HL-60 (cell line): ENCODE measurements around the gene FTSJ1.

Experiments used
- DNase-seq, 2 experiments: peaks; one replicate each; pipeline ENCODE4 v3.0.0-alpha.2; 2010 to 2020; ENCODE audit warnings: low read depth in 1 of 2, low spot score in 1 of 2
- H3K27ac ChIP-seq: fragments of 250-450 bp; sonication (Bioruptor Pico); replicated peaks from 2 replicates; pipeline ENCODE4 v1.5.1; 2020; ENCODE audit warnings: mild to moderate bottlenecking, moderate library complexity
- H3K27me3 ChIP-seq: fragments of 250-450 bp; sonication (Bioruptor Pico); 2 replicates; pipeline ENCODE4 v1.5.1; 2021; ENCODE audit warnings: mild to moderate bottlenecking, moderate library complexity; ENCODE audit not compliant: insufficient read depth, poor library complexity, severe bottlenecking
- H3K4me3 ChIP-seq: replicated peaks from 2 replicates; pipeline ENCODE4 v1.5.1; 2011; ENCODE audit warnings: mild to moderate bottlenecking, control low read depth, low read length; ENCODE audit not compliant: insufficient read depth
- GABPA ChIP-seq: IDR thresholded peaks from 2 replicates; pipeline ENCODE4 v1.6.1; 2012; ENCODE audit warnings: low read depth
- POLR2AphosphoS5 ChIP-seq: IDR thresholded peaks from 2 replicates; pipeline ENCODE4 v1.6.1; 2012; ENCODE audit warnings: low read depth
- SPI1 ChIP-seq: IDR thresholded peaks from 2 replicates; pipeline ENCODE4 v1.6.1; 2012; ENCODE audit warnings: low read depth, mild to moderate bottlenecking, borderline replicate concordance
- TF ChIP-seq, protein P1 (sequence below): IDR thresholded peaks from 2 replicates; pipeline ENCODE4 v1.6.1; 2012; ENCODE audit warnings: low read depth; ENCODE audit not compliant: insufficient replicate concordance
- TF ChIP-seq, protein P2 (sequence below): IDR thresholded peaks from one replicate; pipeline ENCODE4 v1.5.1; 2011; ENCODE audit warnings: low read length, control low read depth, inconsistent platforms; ENCODE audit not compliant: insufficient read depth

The FTSJ1 gene

DNA sequence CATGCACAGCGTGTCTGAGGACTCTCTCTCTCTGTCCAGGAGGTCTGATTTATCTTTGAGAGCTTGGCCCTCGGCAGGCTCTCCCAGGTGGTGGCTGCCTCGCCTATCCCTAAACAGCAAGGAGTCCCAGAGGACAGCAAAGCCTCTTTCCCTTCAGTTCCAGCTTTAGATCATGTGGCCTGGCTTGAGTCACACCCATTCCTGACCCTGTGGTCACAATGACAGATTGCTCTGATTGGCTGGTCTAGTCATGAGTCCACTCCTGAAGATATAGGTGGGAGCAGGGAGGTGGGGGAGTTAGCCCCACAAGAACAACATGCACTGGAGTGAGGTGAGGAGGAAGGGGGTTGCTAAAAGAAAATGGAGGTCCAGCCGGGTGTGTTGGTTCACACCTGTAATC, 20.7 kb downstream of the FTSJ1 start:
- no peak overlapping the region for H3K4me3 ChIP-seq
- no peaks in the 10 kb centered on the region for H3K27me3 ChIP-seq
- TF ChIP-seq, protein P1, sequence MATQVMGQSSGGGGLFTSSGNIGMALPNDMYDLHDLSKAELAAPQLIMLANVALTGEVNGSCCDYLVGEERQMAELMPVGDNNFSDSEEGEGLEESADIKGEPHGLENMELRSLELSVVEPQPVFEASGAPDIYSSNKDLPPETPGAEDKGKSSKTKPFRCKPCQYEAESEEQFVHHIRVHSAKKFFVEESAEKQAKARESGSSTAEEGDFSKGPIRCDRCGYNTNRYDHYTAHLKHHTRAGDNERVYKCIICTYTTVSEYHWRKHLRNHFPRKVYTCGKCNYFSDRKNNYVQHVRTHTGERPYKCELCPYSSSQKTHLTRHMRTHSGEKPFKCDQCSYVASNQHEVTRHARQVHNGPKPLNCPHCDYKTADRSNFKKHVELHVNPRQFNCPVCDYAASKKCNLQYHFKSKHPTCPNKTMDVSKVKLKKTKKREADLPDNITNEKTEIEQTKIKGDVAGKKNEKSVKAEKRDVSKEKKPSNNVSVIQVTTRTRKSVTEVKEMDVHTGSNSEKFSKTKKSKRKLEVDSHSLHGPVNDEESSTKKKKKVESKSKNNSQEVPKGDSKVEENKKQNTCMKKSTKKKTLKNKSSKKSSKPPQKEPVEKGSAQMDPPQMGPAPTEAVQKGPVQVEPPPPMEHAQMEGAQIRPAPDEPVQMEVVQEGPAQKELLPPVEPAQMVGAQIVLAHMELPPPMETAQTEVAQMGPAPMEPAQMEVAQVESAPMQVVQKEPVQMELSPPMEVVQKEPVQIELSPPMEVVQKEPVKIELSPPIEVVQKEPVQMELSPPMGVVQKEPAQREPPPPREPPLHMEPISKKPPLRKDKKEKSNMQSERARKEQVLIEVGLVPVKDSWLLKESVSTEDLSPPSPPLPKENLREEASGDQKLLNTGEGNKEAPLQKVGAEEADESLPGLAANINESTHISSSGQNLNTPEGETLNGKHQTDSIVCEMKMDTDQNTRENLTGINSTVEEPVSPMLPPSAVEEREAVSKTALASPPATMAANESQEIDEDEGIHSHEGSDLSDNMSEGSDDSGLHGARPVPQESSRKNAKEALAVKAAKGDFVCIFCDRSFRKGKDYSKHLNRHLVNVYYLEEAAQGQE: no peak
- TF ChIP-seq, protein P2, sequence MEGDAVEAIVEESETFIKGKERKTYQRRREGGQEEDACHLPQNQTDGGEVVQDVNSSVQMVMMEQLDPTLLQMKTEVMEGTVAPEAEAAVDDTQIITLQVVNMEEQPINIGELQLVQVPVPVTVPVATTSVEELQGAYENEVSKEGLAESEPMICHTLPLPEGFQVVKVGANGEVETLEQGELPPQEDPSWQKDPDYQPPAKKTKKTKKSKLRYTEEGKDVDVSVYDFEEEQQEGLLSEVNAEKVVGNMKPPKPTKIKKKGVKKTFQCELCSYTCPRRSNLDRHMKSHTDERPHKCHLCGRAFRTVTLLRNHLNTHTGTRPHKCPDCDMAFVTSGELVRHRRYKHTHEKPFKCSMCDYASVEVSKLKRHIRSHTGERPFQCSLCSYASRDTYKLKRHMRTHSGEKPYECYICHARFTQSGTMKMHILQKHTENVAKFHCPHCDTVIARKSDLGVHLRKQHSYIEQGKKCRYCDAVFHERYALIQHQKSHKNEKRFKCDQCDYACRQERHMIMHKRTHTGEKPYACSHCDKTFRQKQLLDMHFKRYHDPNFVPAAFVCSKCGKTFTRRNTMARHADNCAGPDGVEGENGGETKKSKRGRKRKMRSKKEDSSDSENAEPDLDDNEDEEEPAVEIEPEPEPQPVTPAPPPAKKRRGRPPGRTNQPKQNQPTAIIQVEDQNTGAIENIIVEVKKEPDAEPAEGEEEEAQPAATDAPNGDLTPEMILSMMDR: no peak
- TF ChIP-seq POLR2AphosphoS5: no peak
- TF ChIP-seq GABPA: no peak
- H3K27ac ChIP-seq: no peak overlapping the region
- DNase-seq: no peak

DNA sequence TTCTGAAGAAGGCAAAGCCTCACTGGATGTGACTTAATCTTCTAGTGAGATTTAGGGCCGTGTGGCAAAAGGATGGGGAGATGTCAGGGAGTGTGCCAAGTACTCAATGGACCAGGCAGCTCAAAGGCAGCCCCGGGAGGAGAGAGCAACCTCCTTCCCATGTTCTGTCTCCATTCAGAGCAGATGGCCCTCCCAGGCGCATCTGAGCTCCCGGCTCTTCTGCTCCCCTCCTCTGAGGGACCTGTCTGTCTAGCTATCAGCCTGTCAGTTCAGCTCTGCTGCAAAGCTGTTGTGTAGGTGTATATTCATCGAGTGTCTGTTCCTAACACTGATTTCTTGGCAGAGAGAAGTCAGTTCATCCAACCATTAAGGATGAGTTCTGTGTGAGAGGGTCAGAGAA, 21.9 kb downstream of the FTSJ1 start:
- Histone ChIP-seq H3K27ac (no peak overlapping the region), H3K27me3 (no peaks in the 10 kb centered on the region), H3K4me3 (no peak overlapping the region)
- no peak for DNase-seq
- TF ChIP-seq, protein P1: no peak
- TF ChIP-seq GABPA (no peak), SPI1 (no peak), POLR2AphosphoS5 (no peak)
- TF ChIP-seq, protein P2: no peak

DNA sequence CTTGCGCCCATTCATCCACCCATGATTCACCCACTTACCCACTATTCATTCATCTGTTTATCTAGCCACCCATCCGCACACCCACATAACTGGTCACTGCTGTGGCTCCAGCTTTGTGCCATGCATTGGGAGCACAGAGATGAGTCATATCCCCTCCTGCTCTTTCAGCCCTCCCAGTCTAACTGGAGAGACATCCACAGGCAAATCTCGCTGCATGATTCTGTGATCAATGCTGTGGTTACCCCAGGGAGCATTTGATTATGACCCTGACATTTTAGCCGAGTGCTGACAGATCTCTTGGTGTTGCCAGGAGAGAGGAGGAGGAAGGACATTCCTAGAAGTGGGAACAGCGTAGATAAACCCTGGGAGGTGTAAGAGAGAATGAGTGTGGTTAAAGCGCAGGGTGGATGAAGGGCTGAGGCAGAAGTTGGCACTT, 22.4 kb downstream of the FTSJ1 start:
- Histone ChIP-seq H3K27ac (no peak overlapping the region), H3K4me3 (no peak overlapping the region), H3K27me3 (no peaks in the 10 kb centered on the region)
- TF ChIP-seq, protein P1: no peak
- TF ChIP-seq SPI1 (no peak), GABPA (no peak), POLR2AphosphoS5 (no peak)
- TF ChIP-seq, protein P2: no peak
- DNase-seq: no peak
